GM21390 (cell line): ENCODE data around the gene CALCOCO1.
A peak's percentile ranks its signal among the peaks of the same experiment; 100 is the strongest.
"Not testable (repeated sequence)": the region's sequence is repeated elsewhere in the genome, so short reads cannot be mapped to it uniquely, and the experiment has no call there.

ENCODE experiments used
- ATAC-seq: cut with Tn5 transposase; IDR thresholded peaks from one replicate; pipeline ENCODE4 v1.9.1; 2021; ENCODE audit not compliant: unreplicated experiment

The CALCOCO1 gene

DNA sequence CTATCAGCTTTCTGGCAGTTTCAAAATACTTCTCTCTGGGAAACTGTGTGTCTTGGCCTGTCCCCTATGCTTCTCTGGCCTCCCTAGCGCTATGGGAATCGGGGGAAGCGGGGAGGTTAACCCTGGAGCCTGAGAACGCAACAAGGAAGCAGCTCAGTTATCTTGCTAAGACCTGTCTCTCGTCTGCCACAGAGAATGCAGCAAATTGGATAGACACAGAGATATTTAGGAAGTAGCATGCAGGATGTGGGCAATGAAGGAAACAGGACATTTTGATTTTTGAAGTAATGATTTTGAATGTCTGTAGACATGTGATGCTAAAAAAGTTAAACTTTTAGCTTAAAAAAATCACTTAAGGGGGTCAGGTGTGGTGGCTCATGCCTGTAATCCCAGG lies 6.6 kb upstream of the CALCOCO1 start:
- ATAC-seq: no peak

DNA sequence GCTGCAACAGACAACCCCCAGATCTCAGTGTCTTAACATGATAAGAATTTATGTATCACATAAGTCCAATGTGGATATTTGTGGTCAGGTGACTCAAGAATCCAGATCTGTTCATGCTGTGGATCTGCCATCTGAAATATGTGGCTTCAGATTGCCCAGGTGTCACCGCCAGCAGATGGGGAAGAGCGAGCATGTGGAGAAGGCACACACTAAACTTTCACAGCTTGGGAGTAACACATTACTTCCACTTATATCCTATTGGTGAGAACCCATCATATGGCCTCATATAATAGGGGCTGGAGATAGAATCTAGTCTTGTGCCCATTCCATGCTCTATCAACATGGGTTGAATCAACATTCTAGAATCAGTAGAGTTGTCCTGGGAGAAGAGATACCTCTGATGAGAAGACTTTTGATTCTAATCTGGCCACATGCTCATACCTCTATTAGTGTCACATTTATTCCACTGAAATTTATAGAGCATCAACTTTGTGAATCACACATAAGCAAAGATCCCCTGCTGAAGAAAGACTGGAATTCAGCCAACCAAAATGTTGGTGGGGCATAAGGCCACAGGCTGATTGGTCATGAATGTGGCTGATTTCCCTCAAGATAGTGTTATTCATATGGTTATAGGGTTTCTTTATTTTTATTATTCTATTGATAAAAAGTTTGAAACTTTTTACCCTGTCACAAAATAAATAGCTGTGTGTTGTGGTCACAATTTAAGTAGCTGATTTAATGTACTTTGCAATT lies 6.0 kb upstream of the CALCOCO1 start:
- no peak for ATAC-seq

DNA sequence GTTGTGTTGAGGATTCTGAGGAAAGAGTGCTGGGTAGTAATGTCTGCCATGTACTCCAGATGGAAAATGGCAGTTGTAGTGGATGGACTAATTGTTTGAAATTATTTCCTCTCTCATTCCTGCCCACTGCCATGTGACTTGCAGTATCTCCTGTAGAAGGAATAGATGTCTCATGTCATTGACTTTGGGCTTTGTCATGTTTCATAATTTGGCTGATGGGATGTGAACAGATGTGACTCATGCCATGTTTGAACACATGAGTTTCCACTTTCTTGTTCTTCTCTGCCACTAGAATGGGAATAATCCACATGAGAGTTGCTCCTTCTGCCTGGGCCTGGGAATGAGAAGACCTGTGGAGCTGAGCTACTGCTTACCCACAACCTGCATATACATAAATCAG lies 2.4 kb upstream of the CALCOCO1 start:
- no peak for ATAC-seq

DNA sequence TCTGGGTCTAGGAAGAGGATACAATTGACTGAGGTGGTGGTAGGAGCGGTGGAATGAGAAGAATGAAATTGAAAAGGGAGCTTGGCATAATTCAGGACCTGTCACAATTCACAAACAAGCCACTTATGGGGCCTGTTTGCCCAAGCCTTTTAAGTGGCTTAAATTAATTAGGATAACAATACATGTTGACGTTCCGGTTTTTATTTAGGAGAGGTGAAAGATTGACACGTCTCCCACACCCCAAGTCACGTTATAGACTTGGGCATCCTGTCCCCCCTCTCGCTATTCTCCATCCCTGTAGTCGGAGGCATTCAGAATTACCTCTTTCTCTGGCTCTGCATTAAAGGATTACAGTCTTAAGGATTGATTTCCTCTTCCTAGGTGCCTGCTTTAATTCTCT lies 954 bp upstream of the CALCOCO1 start:
- no peak for ATAC-seq

DNA sequence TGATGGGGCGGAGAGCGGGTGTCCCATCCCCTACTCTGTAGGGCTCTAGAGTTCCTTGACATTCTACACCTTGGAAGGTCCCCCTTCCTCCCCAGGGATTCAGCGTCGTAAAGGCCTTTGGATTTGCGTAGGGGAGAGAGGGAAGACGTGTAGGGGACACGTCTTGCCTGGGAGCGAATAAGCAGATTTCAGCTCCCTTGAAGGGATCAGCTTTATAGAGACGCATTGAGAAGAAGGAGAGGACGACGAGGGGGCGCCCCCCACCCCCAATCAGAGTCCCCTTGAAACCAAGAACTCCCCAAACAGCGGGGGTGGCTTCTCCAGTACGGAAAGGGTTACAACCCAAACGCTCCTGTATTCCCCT lies 324 bp downstream of the CALCOCO1 start:
- ATAC-seq: no peak

DNA sequence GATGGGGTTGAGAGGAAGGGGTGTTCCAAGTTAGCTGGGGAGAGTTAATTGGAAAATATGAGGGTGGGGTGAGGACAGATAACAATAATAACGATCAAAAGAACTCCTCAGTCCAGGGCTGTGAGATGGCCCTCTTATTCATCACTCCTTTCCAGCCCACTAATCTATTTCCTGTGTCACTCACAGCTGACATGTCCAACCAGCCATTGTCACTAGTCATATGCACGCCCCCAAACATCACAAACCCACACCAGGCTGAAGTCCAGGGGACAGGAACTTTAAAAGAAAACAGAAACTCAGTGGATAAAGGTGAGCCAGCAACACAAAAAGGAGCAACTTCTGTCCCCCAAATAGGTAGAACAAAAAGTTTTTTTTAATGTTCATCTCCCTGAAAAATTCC lies 911 bp downstream of the CALCOCO1 start:
- no peak for ATAC-seq

DNA sequence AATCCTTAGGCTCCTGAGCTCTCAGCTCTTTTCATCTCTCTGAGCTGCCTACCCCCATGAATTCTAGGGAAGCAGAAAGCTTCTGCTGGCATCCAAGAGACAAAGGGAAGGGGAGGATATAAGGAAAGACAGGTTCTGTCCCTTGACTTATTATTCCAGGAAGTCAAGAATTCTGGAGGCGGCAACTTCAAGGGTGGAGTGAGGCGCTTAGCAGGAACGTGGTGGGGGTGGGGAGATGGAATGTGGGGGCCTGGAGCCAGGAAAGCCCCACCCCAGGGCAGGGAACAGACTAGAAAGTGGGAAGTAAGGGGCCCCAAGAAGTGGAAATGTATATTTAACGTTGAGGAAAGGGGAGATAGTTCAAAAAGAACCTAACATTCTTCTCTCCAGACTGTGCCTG lies 1.4 kb downstream of the CALCOCO1 start:
- ATAC-seq: no peak

DNA sequence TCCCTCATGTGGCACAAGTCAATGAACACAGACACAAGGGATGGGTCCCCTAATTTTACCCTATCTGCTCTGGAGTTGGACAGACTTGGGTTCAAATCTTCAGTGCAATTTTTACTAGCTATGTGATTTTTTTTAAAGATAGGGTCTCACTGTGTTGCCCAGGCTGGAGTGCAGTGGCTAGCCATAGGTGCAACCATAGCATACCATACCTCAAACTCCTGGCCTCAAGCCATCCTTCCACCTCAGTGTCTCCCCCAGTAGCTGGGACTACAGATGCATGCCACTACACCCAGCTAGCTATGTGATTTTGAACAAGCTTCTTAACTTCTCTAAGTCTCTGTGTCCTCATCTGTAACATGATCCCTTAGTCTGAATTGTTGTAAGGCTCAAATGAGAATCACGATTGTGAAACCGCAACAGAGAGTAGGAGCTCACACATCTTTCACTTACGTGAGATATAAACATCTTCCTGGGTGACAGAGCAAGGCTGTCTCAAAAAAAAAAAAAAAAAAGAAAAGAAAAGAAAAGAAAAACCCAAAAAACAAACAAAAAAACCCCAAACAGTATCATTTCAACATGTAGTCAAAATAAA lies 4.7 kb downstream of the CALCOCO1 start:
- ATAC-seq: peak; percentile 28

DNA sequence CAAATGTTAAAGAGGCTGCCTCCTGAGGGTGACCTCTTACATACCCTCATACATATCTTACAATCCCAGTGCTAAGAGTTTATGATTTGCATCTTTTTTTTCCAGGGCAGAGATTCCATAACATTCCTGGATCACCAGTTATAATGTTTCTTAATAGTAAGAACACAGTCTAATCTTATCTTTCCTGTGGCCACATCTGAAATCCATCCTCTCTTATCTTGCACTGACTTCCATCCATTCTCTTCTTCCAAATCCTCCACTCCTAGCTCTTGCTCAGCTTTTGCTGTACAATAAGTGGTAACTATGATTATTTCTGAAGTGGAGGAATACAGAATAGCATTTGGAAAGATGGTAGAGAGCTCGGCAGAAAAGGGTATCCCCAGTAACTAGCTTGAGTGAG lies 6.3 kb downstream of the CALCOCO1 start:
- no peak for ATAC-seq

DNA sequence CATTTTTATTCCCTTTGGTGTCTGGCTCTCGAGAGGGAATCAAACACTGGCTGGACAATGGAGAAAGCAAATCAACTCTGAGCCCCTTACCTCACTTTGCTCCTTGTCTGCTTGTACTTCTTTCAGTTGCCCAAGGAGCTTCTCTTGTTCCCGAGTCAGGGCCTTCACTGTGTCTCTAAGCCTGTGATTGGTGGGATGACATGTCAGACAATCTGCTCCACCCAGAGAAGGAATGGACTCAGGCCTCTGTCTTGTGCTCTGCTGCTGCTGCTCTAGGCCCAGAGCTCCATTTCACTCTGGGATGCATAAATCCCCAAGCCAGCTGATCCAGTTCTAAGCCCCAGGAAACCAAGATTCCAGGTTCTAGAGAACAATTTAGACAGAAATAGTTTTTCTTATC lies 7.6 kb downstream of the CALCOCO1 start:
- ATAC-seq: no peak

DNA sequence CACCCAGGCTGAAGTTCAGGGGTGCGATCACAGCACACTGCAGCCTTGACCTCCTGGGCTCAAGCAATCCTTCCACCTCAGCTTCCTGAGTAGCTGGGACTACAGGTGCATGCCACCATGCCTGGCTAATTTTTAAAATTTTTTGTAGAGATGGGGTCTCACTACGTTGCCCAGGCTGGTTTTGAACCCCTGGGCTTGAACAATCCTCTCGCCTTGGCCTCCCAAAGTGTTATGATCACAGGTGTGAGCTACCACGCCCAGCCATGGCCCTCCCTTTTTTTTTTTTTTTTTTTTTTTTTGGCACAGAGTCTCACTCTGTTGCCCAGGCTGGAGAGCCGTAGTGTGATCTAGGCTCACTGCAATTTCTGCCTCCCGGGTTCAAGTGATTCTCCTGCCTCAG lies 8.7 kb downstream of the CALCOCO1 start:
- not testable (repeated sequence) for ATAC-seq

DNA sequence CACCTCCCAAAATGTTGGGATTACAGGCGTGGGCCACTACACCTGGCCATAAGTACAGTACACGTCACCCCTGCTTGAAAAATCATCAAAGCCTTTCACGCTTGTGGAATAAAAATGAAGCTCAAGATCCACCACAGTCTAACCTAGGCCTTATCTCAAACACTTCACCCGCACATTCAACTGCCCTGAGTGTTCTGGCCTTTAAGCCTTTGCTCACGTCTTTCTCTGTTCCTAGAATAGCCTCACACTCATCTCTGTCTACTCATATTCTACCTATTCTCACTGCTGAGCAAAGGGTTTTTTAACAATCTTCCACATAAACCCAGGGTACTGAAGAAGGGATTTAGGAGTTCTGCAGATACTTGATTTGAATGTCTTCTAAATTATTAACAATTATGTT lies 9.9 kb downstream of the CALCOCO1 start:
- ATAC-seq: no peak

DNA sequence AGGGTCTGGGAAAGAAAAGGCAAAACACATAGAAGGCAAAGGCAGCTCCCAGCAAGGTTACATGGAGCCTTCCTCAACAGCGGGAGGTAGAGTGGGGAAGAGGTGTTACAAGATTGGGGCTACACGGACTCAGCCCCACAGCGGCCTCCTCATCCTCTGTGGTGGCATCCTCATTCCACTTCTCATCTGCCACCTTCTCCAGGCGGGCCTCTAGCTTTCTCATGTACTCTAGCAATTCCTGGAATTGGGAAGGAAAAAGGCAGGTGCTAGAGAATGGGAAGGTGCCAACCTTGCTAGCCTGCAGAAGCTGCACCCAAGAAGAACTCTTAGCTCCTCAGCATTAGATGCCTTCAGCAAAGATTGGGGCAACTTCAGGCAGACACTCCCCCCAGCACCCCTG lies 13.2 kb downstream of the CALCOCO1 start:
- no peak for ATAC-seq

DNA sequence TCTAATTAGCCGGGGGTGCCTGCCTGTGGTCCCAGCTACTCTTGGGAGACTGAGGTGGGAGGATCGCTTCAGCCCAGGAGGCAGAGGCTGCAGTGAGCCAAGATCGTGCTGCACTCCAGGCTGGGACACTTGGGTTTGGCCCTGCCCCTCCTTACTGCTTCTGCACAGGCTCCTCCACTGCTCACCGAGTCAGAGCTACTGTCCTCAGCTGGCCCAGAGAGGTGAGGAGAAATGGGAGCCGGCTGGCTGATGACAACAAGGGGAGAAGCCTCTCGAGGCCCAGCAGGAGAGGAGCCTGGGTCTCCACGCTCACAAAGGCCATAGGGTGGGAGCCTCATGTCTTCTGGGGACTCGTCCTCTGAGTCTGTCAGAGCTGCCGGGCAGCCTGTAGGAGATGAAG lies 13.7 kb downstream of the CALCOCO1 start:
- ATAC-seq: no peak

DNA sequence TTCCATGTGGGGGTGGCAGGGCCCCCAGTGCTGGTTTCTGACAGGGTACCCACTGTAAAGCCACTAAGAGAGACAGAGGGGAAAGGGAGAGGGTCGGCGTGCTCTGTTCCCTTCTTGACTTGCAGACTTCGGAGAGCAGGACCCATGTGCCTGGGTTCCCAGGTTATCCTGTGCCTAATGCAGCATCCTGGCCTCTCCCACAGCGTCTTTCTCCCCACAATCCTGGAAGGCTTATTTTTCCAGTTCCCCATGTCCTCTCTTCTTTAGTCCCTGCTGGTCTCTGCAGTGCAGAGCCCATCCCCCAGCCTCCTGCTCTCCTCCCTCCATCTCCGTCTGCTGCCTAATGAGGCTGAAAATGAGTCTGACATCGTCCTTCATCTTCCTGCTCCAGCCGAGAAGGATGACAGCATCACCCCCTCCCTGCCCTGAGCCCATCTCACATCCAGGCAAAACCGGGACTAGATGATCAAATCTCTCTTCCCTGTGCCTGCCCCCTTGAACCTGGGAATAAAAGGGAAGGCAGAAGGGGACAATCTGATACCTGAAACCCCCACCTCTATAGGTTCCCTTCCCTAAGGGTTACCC lies 15.1 kb downstream of the CALCOCO1 start:
- ATAC-seq: no peak

DNA sequence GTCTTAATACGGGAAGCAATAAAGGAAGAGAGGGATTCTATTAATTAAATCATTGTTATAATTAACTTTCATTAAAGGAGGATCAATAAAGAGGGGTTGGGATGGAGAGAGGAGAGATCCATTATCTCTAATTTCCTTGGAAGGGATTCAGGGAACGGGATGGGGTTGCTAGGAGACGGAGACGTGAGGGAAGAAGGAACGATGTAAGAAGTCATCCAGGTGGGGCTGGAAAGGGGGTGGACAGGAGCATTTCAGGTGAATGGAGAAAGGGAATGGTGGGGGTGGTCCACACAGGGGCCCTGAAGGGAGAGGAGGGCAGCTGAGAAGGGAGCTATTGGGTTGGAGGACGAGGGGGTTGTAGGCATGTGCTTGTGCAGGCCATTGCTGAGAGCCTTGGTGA lies 17.2 kb downstream of the CALCOCO1 start:
- ATAC-seq: no peak

DNA sequence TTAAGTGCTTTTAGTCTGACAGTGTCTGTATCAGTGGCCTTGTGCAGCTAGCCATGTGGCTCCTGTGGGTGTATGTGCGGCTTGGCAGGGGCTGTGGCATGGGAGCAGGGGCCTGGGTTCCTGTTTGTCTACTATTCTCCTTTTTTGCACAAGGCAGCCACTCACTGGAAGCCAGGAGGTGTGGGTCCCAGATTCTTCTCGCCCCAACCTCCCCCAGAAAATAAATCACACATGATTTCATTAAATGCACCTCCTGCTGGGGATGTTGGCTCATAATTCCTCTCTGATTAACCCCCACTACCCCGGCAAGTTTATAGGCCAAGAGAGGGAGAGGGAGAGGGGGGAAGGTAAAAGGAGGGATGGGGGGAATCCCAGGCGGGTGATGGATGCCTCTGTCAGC lies 17.6 kb downstream of the CALCOCO1 start:
- no peak for ATAC-seq

DNA sequence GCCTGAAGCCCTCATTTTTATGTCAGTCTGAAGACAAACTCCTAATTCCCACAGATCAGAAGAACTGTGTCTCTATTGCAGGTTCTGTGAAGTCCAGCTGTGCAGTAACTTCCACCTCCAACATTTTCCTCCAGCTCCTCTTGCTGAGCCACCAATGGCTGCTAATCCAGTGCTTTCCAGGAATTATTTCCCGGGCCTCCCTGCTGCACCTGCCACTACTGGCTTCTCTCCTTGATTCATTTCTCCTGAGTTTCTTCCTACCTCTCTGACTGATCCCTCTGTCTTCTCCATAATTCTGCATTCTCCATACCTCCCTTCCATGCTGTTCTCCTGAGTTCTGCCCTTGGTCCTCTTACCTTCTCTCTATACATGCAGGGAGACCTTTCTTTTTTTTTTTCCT lies 21.2 kb downstream of the CALCOCO1 start:
- ATAC-seq: no peak

DNA sequence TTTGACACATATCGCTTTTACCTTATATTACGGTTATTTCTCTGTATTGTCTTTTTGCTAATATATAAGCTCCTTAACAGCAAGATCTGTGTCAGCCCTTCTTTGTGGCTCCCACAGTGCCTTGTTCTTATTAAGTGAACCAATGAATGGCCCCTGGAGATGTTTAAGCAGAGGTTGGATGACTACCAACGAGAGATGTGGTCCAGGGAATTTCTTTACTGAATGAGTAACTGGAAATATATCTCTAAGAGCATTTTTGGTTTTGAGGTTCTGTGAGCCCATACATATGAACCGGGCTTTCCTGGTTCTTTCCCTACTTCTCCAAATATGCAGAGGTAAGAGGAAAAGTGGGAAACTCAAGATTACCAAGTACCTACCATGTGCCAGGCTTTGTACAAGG lies 23.5 kb downstream of the CALCOCO1 start:
- no peak for ATAC-seq

DNA sequence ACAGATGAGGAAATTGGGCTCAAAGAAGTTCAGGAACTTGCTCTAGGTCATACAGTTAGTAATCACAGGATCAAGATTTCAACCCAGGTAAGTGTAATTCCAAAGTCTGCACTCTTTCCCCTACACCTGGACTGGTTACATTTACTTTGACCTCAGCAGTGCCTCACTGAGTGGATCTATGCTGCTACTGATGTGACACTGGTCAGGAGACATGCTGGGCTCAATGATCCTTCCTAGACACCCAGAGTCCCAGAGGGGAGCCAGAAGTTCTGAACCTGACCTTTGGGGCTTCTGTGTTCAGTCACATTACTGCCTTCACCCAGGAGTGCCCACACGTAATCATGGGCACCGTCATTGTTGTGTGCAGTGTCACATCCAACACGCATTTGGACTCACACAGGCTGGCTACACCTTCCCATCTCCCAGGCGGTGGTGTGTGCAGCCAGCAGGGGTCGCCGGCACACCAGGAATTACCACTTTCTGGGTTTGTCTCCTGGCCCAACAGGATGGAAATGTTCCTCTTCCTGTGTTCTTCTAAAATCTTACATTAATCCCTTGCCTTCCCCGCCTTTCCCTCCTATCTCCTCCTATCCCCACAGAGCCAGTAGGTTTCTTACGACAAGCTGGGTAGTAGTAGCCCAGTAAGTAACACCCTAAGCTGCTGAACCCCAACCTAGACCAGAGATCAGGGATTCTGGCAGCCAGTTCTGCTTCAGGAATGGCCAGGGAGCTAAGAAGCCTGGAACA lies 25.6 kb downstream of the CALCOCO1 start:
- ATAC-seq: no peak

DNA sequence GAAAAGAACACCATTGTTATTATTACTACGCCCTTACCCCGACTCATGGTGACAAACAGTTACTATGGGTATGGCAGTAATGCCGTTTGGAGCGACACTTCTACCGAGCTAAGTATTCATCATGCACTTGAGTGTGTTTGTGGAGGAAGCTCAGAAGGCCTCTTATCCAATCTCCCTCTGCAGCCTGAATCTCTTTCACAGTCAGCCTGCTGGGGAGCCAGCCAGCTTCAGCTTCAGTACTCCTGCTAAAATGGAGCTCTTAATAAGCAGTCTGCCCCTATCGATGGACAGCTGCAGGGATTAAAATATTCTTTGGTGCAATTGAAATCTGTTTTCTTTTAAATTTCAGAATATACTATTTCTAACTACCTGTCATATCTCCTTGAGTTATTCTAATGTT lies 26.7 kb downstream of the CALCOCO1 start:
- ATAC-seq: no peak

DNA sequence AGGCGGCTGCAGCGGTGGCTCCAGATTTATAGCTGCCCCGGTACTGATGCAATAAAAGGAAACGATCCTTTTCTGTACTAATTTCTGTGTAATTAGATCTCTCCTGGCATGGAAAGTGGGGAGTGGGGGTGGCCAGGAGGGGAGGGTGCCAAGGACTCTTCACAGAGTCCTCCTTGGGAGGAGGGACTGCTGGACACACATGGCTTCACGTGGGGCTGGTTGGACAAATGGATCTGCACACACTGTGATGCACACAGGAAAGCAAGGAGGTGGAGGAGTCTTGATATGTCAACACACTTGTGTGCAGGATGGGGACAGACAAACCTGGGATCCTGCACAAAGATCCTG lies 27.6 kb downstream of the CALCOCO1 start:
- ATAC-seq: no peak
